A549 (cell line): Measurements from ENCODE around the gene CHCHD5. TPM values are rescaled to one million over a fixed set of nuclear protein-coding genes. Genes with fewer than 3 reads are reported as not detected.
"Not testable (repeated sequence)": the region's sequence is repeated elsewhere in the genome, so short reads cannot be mapped to it uniquely, and the experiment has no call there.

Experiments
- ATAC-seq, 2 experiments: fragments of 200-7000 bp in 1 of 2; fragments of >200 bp in 1 of 2; cut with Nextera tagmentation in 1 of 2; cut with Tn5 transposase in 1 of 2; 3 replicates each; pipeline versions ENCODE4 v1.8.0 to v1.9.1; 2018 to 2020; ENCODE audit warnings: mild to moderate bottlenecking in 1 of 2, moderate library complexity in 1 of 2
- CTCF ChIA-PET: fragments of 300-600 bp; sonication (Branson Sonifier 250); formaldehyde crosslinking; extraction: SDS; loops from one replicate; lab custom pipeline; 2021; ENCODE audit warnings: antibody characterized with exemption, inconsistent platforms; lab: Yijun Ruan, JAX
- POLR2A ChIA-PET: fragments of 350-600 bp; formaldehyde crosslinking; extraction: SDS; loops from one replicate; lab custom pipeline; 2021; ENCODE audit warnings: antibody characterized with exemption, inconsistent platforms; lab: Yijun Ruan, JAX
- DNase-seq, 2 experiments: peaks; one replicate each; pipeline versions ENCODE4 v3.0.0 to v3.0.0-alpha.2; 2011 to 2016; ENCODE audit warnings: low read depth in 1 of 2, low spot score in 1 of 2
- FAIRE-seq: peaks from 2 replicates; lab custom pipeline; 2011; peaks lifted over from hg19 to GRCh38; lab: Jason Lieb, UNC
- H3K27ac ChIP-seq, 2 experiments: fragments of >200 bp; sonication (Bioruptor Twin); formaldehyde crosslinking; 3 replicates each; pipeline ENCODE4 v1.5.1; 2016 to 2017
- H3K4me1 ChIP-seq: fragments of >200 bp; sonication (Bioruptor Twin); formaldehyde crosslinking; 3 replicates; pipeline ENCODE4 v1.6.1; 2016
- H3K4me2 ChIP-seq: fragments of >200 bp; sonication (Bioruptor Twin); formaldehyde crosslinking; 3 replicates; pipeline ENCODE4 v1.6.1; 2016
- H3K4me3 ChIP-seq: fragments of >200 bp; sonication (Bioruptor Twin); formaldehyde crosslinking; 3 replicates; pipeline ENCODE4 v1.5.1; 2016
- H3K9me3 ChIP-seq: fragments of >200 bp; sonication (Bioruptor Twin); formaldehyde crosslinking; 3 replicates; pipeline ENCODE4 v1.6.1; 2016
- CBX2 ChIP-seq: fragments of 200-600 bp; sonication (generic); IDR thresholded peaks from 2 replicates; pipeline ENCODE4 v1.6.1; 2016; ENCODE audit warnings: low read depth, mild to moderate bottlenecking, borderline replicate concordance
- CHD2 ChIP-seq: fragments of 150-350 bp; IDR thresholded peaks from 2 replicates; pipeline ENCODE4 v1.6.1; 2014; ENCODE audit warnings: low read length; ENCODE audit not compliant: partially characterized antibody
- EHF ChIP-seq: fragments of 250-450 bp; sonication (Bioruptor Pico); IDR thresholded peaks from 2 replicates; pipeline ENCODE4 v1.5.0; 2020; ENCODE audit warnings: mild to moderate bottlenecking
- ESRRA ChIP-seq: fragments of 150-350 bp; IDR thresholded peaks from 2 replicates; pipeline ENCODE4 v1.6.1; 2014; ENCODE audit warnings: mild to moderate bottlenecking, low read length, borderline replicate concordance
- FOXS1 ChIP-seq: fragments of 250-450 bp; sonication (Bioruptor Pico); IDR thresholded peaks from 2 replicates; pipeline ENCODE4 v1.5.0; 2020; ENCODE audit warnings: mild to moderate bottlenecking, moderate library complexity
- GATA3 ChIP-seq: IDR thresholded peaks from 2 replicates; pipeline ENCODE4 v1.6.1; 2012; ENCODE audit warnings: borderline replicate concordance
- HDAC2 ChIP-seq: fragments of 200-600 bp; sonication (generic); IDR thresholded peaks from 2 replicates; pipeline ENCODE4 v1.6.1; 2016
- HOXB5 ChIP-seq: fragments of 250-450 bp; sonication (Bioruptor Pico); IDR thresholded peaks from 2 replicates; pipeline ENCODE4 v1.5.0; 2020; ENCODE audit warnings: mild to moderate bottlenecking, moderate library complexity
- MAZ ChIP-seq: fragments of 150-350 bp; IDR thresholded peaks from 2 replicates; pipeline ENCODE4 v1.6.1; 2014; ENCODE audit warnings: antibody characterized with exemption, low read depth, low read length, borderline replicate concordance
- NFE2L2 ChIP-seq: fragments of 150-350 bp; conservative IDR thresholded peaks from 2 replicates; pipeline ENCODE4 v1.6.1; 2014; ENCODE audit warnings: low read length
- NR3C1 ChIP-seq: fragments of >200 bp; sonication (Bioruptor Twin); formaldehyde crosslinking; IDR thresholded peaks from 3 replicates; pipeline ENCODE4 v1.6.1; 2017
- POLR2A ChIP-seq: IDR thresholded peaks from 2 replicates; pipeline ENCODE4 v1.6.1; 2012; ENCODE audit warnings: mild to moderate bottlenecking, low read length
- RAD21 ChIP-seq, 2 experiments: fragments of >200 bp in 1 of 2; sonication (Bioruptor Twin) in 1 of 2; formaldehyde crosslinking in 1 of 2; IDR thresholded peaks in 1 of 2; conservative IDR thresholded peaks in 1 of 2; 2 replicates in 1 of 2; 3 replicates in 1 of 2; pipeline ENCODE4 v1.6.1; 2012 to 2018; ENCODE audit warnings: inconsistent platforms in 1 of 2
- RCOR1 ChIP-seq: fragments of 150-350 bp; IDR thresholded peaks from 2 replicates; pipeline ENCODE4 v1.6.1; 2014; ENCODE audit warnings: antibody characterized with exemption, low read length, low read depth
- RNF2 ChIP-seq: fragments of 200-600 bp; sonication (generic); IDR thresholded peaks from 2 replicates; pipeline ENCODE4 v1.6.1; 2016; ENCODE audit warnings: low read depth, mild to moderate bottlenecking, antibody characterized with exemption, moderate library complexity, borderline replicate concordance
- SMC3 ChIP-seq: fragments of >200 bp; sonication (Bioruptor Twin); formaldehyde crosslinking; IDR thresholded peaks from 3 replicates; pipeline ENCODE4 v1.6.1; 2018; ENCODE audit warnings: inconsistent platforms
- ZFP36 ChIP-seq: fragments of 450-650 bp; IDR thresholded peaks from 2 replicates; pipeline ENCODE4 v1.6.1; 2014; ENCODE audit warnings: borderline replicate concordance; ENCODE audit not compliant: partially characterized antibody
- ZSCAN20 ChIP-seq: fragments of 250-450 bp; sonication (Bioruptor Pico); IDR thresholded peaks from 2 replicates; pipeline ENCODE4 v1.8.0; 2022; ENCODE audit warnings: mild to moderate bottlenecking, moderate library complexity
- WGBS: methylation state at CpG from one replicate; pipeline ENCODE4 v1.1.6; 2017; ENCODE audit errors: missing lambda C conversion rate; 5-methylcytosine and 5-hydroxymethylcytosine counted together
- polyA plus RNA-seq, 4 experiments: library from polyadenylated mRNA; depleted of rRNA in 3 of 4; stranded (reverse); fragments of >200 nt; fragmentation: RNase III in 1 of 4; extraction: RNeasy Plus Mini Kit Qiagen cat#74134 plus additional on column Dnase treatment in 1 of 4; gene quantifications; 2 replicates in 3 of 4; 3 replicates in 1 of 4; pipeline ENCODE4 v1.2.3, GENCODE V29; 2011 to 2017
- TF ChIP-seq, protein P1 (sequence below): fragments of >200 bp; sonication (Bioruptor Twin); formaldehyde crosslinking; IDR thresholded peaks from 3 replicates; pipeline ENCODE4 v1.6.1; 2016
- TF ChIP-seq, protein P2 (sequence below): IDR thresholded peaks from 2 replicates; pipeline ENCODE4 v1.6.1; 2012
- TF ChIP-seq, protein P3 (sequence below): fragments of 250-450 bp; sonication (Bioruptor Pico); IDR thresholded peaks from 2 replicates; pipeline ENCODE4 v1.5.0; 2021; ENCODE audit warnings: mild to moderate bottlenecking, moderate library complexity, borderline replicate concordance
- TF ChIP-seq, protein P4 (sequence below): fragments of 200-600 bp; sonication (generic); IDR thresholded peaks from 2 replicates; pipeline ENCODE4 v1.6.1; 2016; ENCODE audit warnings: antibody characterized with exemption, mild to moderate bottlenecking, moderate library complexity
- TF ChIP-seq, protein P5 (sequence below): IDR thresholded peaks from 2 replicates; pipeline ENCODE4 v1.6.1; 2012; ENCODE audit warnings: low read depth, borderline replicate concordance
- TF ChIP-seq, protein P6 (sequence below): fragments of >200 bp; sonication (Bioruptor Twin); formaldehyde crosslinking; IDR thresholded peaks from 3 replicates; pipeline ENCODE4 v1.5.1; 2016

Gene CHCHD5
- polyA plus RNA-seq, 2 of the 4 experiments (the other 2 are of a cell fraction), result 15.0 to 61.4 TPM

DNA sequence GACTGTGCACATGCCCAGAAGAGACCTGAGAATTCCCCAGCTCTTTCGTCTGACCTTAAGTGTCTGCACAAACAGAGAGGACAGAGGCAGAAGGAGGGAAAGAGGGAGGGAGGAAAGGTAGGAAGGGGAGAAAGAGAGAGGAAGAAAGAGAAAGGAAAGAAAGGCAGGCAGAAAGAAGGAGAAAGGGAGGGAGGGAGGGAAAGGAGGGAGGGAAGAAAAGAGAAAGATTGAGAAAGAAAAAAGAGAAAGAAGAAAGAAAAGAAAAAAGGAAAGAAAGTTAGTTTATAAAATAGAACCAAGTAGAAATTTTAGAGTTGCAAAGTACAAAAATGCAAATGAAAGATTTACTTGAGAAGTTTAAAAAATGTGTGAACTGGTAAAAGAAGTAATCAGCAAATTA lies 49.6 kb upstream of the CHCHD5 start:
- no peaks in the 10 kb centered on the region for H3K4me1 ChIP-seq
- 55% methylated on average over 1 of the region's 1 CpG for WGBS
- TF ChIP-seq RNF2 (no peak), EHF (CRISPR knock-in tag) (no peak), CBX2 (no peak), GATA3 (no peak), POLR2A (no peak), HOXB5 (CRISPR knock-in tag) (no peak), SMC3 (no peak), MAZ (no peak), RAD21 (conservative IDR thresholded peaks at IDR 0.05 in 1 of 2, IDR thresholded peaks at IDR 0.05 in 1 of 2) (no peak), FOXS1 (CRISPR knock-in tag) (no peak), CHD2 (no peak), RCOR1 (no peak)
- TF ChIP-seq, protein P1, sequence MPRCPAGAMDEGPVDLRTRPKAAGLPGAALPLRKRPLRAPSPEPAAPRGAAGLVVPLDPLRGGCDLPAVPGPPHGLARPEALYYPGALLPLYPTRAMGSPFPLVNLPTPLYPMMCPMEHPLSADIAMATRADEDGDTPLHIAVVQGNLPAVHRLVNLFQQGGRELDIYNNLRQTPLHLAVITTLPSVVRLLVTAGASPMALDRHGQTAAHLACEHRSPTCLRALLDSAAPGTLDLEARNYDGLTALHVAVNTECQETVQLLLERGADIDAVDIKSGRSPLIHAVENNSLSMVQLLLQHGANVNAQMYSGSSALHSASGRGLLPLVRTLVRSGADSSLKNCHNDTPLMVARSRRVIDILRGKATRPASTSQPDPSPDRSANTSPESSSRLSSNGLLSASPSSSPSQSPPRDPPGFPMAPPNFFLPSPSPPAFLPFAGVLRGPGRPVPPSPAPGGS, result no peak
- TF ChIP-seq, protein P2, sequence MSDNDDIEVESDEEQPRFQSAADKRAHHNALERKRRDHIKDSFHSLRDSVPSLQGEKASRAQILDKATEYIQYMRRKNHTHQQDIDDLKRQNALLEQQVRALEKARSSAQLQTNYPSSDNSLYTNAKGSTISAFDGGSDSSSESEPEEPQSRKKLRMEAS, result no peak
- TF ChIP-seq, protein P3, sequence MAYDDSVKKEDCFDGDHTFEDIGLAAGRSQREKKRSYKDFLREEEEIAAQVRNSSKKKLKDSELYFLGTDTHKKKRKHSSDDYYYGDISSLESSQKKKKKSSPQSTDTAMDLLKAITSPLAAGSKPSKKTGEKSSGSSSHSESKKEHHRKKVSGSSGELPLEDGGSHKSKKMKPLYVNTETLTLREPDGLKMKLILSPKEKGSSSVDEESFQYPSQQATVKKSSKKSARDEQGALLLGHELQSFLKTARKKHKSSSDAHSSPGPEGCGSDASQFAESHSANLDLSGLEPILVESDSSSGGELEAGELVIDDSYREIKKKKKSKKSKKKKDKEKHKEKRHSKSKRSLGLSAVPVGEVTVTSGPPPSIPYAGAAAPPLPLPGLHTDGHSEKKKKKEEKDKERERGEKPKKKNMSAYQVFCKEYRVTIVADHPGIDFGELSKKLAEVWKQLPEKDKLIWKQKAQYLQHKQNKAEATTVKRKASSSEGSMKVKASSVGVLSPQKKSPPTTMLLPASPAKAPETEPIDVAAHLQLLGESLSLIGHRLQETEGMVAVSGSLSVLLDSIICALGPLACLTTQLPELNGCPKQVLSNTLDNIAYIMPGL (CRISPR knock-in tag), result no peak
- TF ChIP-seq, all 56 proteins: peak for 0
- Histone ChIP-seq H3K9me3 (no peaks in the 10 kb centered on the region), H3K4me3 (no peak overlapping the region), H3K27ac (no peak overlapping the region), H3K4me2 (no peak overlapping the region)
- no peak for DNase-seq
- ATAC-seq, result no peak
- FAIRE-seq, result no peak
- ChIA-PET POLR2A (no interaction called here), CTCF (no interaction called here)

DNA sequence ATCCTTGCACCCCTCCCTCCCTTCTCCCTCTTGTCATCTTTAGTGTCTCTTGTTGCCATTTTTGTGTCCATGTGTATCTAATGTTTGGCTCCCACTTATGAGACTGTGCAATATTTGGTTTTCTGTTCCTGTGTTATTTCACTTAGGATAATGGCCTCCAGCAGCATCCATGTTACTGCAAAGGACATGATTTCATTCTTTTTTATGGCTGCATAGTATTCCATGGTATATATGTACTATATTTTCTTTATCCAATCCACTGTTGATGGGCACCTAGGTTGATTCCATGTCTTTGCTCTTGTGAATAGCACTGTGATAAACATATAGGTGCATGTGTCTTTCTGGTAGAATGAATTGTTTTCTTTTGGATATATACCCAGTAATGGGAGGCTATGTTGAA lies 47.7 kb upstream of the CHCHD5 start:
- POLR2A ChIA-PET, H3K4me2 ChIP-seq, DNase-seq, FAIRE-seq, ATAC-seq, H3K27ac ChIP-seq, H3K4me1 ChIP-seq, H3K4me3 ChIP-seq, H3K9me3 ChIP-seq: not testable (repeated sequence)
- CTCF ChIA-PET, result interaction anchor here (1.1 to 1.8 kb wide), 2 partner anchors 56 to 361 kb away, joined by 3 to 4 read pairs; no protein-coding TSS in a partner anchor

DNA sequence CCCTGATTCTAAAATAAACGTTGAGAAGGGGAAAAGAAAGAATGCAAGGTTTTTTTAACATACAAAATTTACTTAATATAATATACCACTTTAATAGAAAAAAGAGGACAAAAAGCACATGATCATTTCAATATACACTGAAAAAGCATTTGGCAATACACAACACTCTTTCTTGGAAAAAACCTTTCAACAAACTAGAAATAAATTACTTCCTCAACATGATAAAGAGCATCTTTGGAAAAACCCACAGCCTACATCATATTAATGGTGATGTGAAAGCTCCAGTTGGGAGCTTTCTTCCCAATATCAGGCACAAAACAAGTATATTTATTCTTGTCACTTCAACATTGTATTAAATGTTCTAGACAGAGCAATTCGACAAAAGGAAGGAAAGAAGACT lies 45.1 kb upstream of the CHCHD5 start:
- no peak for DNase-seq
- ATAC-seq, result no peak
- WGBS, result 64% methylated on average over 2 of the region's 2 CpGs
- Histone ChIP-seq H3K27ac (no peak overlapping the region), H3K4me1 (peaks cover 14% of the 10 kb centered on the region; the same call in 2 of the 3 replicates), H3K4me2 (no peak overlapping the region), H3K9me3 (no peaks in the 10 kb centered on the region), H3K4me3 (no peak overlapping the region)
- CTCF ChIA-PET, result no interaction called here
- no peak for FAIRE-seq
- POLR2A ChIA-PET, result no interaction called here
- TF ChIP-seq MAZ, result no peak
- no peak for TF ChIP-seq ZFP36
- TF ChIP-seq, protein P4, sequence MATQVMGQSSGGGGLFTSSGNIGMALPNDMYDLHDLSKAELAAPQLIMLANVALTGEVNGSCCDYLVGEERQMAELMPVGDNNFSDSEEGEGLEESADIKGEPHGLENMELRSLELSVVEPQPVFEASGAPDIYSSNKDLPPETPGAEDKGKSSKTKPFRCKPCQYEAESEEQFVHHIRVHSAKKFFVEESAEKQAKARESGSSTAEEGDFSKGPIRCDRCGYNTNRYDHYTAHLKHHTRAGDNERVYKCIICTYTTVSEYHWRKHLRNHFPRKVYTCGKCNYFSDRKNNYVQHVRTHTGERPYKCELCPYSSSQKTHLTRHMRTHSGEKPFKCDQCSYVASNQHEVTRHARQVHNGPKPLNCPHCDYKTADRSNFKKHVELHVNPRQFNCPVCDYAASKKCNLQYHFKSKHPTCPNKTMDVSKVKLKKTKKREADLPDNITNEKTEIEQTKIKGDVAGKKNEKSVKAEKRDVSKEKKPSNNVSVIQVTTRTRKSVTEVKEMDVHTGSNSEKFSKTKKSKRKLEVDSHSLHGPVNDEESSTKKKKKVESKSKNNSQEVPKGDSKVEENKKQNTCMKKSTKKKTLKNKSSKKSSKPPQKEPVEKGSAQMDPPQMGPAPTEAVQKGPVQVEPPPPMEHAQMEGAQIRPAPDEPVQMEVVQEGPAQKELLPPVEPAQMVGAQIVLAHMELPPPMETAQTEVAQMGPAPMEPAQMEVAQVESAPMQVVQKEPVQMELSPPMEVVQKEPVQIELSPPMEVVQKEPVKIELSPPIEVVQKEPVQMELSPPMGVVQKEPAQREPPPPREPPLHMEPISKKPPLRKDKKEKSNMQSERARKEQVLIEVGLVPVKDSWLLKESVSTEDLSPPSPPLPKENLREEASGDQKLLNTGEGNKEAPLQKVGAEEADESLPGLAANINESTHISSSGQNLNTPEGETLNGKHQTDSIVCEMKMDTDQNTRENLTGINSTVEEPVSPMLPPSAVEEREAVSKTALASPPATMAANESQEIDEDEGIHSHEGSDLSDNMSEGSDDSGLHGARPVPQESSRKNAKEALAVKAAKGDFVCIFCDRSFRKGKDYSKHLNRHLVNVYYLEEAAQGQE, result no peak
- TF ChIP-seq, protein P5, sequence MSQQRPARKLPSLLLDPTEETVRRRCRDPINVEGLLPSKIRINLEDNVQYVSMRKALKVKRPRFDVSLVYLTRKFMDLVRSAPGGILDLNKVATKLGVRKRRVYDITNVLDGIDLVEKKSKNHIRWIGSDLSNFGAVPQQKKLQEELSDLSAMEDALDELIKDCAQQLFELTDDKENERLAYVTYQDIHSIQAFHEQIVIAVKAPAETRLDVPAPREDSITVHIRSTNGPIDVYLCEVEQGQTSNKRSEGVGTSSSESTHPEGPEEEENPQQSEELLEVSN, result no peak
- TF ChIP-seq, protein P1, result no peak
- TF ChIP-seq, protein P6, sequence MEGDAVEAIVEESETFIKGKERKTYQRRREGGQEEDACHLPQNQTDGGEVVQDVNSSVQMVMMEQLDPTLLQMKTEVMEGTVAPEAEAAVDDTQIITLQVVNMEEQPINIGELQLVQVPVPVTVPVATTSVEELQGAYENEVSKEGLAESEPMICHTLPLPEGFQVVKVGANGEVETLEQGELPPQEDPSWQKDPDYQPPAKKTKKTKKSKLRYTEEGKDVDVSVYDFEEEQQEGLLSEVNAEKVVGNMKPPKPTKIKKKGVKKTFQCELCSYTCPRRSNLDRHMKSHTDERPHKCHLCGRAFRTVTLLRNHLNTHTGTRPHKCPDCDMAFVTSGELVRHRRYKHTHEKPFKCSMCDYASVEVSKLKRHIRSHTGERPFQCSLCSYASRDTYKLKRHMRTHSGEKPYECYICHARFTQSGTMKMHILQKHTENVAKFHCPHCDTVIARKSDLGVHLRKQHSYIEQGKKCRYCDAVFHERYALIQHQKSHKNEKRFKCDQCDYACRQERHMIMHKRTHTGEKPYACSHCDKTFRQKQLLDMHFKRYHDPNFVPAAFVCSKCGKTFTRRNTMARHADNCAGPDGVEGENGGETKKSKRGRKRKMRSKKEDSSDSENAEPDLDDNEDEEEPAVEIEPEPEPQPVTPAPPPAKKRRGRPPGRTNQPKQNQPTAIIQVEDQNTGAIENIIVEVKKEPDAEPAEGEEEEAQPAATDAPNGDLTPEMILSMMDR, result no peak
- no peak for TF ChIP-seq ESRRA
- no peak for TF ChIP-seq ZSCAN20 (CRISPR knock-in tag)
- TF ChIP-seq NFE2L2, result no peak
- TF ChIP-seq NR3C1, result no peak
- no peak for TF ChIP-seq HDAC2
- no peak for TF ChIP-seq RCOR1
